HG03378 (cell line): ENCODE measurements around the gene MTG1.
"Not testable (repeated sequence)": the region's sequence is repeated elsewhere in the genome, so short reads cannot be mapped to it uniquely, and the experiment has no call there.

Source experiments
- ATAC-seq: cut with Tn5 transposase; IDR thresholded peaks from one replicate; pipeline ENCODE4 v1.9.1; 2021; ENCODE audit warnings: mild to moderate bottlenecking, moderate library complexity; ENCODE audit not compliant: unreplicated experiment

MTG1 gene

DNA sequence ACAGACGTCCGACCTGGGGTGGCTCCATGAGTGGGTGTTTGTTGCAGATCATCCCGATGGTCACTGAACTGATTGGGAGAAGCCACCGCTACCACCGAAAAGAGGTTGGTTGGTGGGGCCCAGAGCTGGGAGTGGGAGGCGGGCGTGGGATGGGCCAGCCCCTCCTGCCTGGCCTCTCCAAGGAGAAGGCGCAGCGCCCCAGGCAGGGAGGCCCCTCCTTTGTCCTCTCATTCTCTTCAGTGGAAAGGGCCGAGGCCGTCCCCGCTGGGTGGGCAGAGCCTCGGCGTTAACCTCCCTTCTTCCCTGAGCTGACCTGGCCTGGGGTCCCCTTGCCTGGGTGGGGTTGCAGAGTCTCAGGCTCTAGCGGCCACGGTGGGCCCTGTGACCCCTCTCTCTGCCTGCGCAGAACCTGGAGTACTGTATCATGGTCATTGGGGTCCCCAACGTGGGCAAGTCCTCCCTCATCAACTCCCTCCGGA, 5.2 kb downstream of the MTG1 start:
- no peak for ATAC-seq

DNA sequence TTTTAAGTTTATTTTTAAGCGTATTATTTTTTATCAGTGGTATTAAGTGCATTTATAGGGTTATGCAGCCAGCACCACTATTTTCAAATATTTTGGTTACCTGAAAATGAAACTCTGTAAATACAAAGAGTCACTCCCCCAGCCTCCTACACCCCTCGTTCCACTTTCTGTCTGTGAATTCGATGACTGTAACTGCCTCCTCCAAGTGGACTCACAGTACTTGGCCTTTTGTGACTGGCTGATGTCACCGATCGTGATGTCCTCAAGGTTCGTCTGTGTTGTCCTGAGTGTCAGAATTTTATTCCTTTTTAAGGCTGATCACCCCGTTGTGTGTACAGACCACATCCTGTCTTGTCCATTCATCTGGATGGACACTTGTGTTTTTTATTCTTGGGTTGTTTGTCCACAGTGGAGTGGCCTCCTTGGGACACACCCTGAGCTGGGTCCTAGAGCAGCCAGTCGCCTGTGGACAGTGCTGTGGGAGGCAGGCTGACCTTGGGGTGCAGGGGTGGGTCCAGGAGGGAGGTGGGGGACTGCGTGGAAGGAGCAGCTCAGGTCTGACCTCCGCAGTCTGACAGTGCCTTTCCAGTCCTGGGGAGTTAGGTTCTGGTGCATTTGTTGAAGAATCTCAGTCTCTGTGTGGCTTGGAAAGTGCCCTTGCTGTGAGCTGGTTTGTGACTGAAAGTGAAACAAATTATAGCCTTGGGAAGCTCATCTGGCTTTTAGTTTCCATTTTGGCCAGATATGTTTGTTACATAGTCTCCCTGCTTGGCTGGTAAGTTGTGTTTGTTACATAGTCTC, 6.9 kb downstream of the MTG1 start:
- peak; percentile 58 for ATAC-seq

GRCh38 chr10:133401500-133401899, 7.5 kb downstream of the MTG1 start:
- no peak for ATAC-seq

- ATAC-seq = no peak
These were observed 8.2 kb downstream of the MTG1 start for GRCh38 chr10:133401981-133402725.

GRCh38 chr10:133403359-133403758, 9.4 kb downstream of the MTG1 start:
- no peak for ATAC-seq

GRCh38 chr10:133403784-133404183, 9.8 kb downstream of the MTG1 start:
- no peak for ATAC-seq

GRCh38 chr10:133405272-133405671, 11.3 kb downstream of the MTG1 start:
- ATAC-seq = no peak

DNA sequence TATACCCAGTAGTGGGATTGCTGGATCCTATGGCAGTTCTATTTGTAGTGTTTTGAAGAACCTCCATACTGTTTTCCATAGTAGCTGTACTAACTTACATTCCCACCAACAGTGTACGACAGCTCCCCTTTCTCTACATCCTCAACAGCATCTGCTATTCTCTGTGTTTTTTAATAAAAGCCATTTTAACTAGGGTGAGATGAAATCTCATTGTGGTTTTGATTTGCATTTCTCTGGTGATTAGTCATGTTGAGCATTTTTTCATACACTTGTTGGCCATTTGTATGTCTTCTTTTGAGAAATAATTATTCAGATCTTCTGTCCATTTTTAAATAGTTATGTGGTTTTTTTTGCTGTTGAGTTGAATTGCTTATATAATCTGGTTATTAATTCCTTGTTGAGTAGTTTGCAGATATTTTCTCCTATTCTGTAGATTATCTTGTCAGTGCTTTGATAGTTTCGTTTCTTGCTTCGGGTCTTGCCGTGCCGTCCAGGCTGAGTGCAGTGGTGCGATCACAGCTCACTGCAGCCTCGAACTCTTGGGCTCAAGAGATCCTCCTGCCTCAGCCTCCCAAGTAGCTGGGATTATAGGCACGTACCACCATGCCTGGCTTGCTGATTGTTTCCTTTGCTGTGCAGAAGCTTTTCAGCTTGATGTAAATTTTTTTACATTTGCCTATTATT, 12.0 kb downstream of the MTG1 start:
- peak; percentile 49 for ATAC-seq

DNA sequence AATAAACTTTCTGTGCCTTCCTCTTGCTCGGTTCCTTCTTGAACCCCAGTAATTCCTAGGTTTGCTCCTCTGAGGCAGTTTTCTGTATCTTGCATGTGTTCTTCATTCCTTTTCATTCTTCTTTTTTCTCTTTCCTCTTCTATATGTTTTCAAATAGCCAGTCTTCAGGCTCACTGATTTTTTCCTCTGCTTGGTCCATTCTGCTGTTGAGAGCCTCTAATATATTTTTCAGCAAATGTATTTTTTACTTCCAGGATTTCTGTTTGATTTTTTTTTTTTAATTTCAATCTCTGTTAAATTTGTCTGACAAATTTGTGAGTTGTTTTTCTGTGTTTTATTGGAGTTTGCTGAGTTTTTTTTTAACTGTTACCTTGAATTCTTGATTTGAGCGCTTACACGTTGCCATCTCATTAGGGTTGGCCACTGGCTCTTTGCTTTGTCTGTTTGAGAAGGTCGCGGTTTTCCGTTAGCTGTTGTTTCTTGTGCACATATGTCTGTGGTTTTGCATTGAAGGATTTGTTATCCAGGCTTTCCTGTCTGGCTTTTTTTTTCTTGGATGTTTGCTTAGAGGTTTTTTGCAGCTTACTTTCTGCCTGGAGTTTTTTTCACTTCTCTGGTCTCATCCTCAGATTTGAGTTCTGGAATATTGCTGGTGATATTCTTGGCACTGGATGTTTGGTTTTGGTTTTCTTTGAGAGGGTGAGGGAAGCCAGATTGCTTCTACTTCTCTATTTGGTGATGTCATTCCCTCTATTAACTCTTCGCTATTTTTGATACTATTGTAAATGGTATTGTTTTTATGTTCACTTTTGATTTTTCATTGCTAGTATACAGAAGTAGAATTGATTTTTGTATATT, 17.8 kb downstream of the MTG1 start:
- no peak for ATAC-seq

GRCh38 chr10:133412381-133412711, 18.4 kb downstream of the MTG1 start:
- ATAC-seq = no peak

DNA sequence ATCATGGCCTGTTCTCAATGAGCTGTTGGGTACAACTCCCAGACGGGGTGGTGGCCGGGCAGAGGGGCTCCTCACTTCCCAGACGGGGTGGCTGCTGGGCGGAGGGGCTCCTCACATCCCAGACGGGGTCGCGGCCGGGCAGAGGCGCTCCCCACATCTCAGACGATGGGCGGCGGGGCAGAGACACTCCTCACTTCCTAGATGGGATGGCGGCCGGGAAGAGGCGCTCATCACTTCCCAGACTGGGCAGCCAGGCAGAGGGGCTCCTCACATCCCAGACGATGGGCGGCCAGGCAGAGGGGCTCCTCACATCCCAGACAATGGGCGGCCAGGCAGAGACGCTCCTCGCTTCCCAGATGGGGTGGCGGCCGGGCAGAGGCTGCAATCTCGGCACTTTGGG, 20.4 kb downstream of the MTG1 start:
- not testable (repeated sequence) for ATAC-seq

DNA sequence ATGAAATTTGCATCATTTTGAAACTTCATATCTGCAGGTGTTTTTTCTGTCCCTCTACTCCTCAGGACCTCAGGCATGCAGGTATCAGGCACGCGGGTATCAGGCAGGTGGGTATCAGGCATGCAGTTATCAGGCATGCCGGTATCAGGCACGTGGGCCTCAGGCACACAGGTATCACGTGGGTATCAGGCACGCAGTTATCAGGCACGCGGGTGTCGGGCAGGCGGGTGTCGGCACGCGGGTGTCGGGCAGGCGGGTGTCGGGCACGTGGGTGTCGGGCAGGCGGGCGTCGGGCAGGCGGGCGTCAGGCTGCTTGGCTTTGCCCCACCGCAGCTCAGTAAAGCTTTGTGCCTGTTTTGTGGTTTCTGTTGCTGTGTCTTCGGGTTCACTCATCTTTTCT, 21.8 kb downstream of the MTG1 start:
- no peak for ATAC-seq

GRCh38 chr10:133418289-133418993, 24.5 kb downstream of the MTG1 start:
- ATAC-seq = no peak

DNA sequence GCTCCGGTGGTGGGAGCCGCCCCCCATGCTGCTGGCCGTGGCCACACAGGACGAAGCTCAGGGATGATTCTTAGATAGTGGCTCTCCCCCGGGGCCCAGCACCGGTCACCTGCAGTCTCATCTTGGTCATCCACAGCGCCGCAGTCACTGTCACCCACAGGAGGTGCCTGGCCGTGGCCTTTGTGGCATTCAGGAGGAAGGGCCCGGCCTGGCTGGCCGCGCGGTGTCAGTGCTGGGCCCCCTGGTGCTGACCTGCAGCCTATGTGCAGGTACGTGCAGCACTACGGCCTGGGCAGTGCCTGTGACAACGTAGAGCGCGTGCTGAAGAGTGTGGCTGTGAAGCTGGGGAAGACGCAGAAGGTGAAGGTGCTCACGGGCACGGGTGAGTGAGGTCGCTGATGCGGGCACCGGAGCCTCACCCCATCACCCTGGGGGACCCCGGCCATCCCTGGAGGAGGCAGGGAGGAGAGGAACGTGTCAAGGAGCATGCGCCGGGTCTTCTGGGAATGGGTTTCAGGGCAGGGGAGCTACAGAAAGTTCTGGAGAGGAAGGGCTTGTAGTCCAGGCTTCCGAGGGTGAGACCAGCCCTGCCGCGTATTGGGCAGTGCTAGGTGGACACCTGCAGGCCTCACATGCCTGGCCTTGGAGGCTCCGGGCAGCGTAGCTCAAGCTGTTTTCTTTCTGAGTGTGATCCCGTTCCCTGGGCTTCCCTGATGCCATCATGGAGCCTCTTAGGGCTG, 25.4 kb downstream of the MTG1 start:
- no peak for ATAC-seq

GRCh38 chr10:133420028-133420427, 26.1 kb downstream of the MTG1 start:
- ATAC-seq = no peak

DNA sequence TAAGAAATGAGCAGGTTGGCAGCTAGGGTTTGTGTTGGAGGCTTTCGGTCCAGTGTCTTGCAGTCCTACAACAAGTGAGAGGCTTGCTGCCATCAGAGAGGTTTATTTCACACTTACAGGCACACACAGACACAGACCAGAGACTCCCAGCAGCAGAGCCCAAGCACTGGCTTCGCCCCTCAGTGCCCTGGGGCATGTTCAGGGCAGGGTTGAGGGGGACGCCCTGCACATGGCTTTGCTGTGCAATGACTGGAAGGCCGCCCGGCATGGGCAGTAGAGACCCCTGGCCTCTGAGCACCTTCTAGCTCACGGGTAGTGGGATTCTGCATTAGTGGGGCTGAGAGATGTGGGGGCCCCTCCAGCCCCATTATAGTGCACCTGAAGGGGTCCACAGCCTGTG, 26.6 kb downstream of the MTG1 start:
- ATAC-seq = no peak

DNA sequence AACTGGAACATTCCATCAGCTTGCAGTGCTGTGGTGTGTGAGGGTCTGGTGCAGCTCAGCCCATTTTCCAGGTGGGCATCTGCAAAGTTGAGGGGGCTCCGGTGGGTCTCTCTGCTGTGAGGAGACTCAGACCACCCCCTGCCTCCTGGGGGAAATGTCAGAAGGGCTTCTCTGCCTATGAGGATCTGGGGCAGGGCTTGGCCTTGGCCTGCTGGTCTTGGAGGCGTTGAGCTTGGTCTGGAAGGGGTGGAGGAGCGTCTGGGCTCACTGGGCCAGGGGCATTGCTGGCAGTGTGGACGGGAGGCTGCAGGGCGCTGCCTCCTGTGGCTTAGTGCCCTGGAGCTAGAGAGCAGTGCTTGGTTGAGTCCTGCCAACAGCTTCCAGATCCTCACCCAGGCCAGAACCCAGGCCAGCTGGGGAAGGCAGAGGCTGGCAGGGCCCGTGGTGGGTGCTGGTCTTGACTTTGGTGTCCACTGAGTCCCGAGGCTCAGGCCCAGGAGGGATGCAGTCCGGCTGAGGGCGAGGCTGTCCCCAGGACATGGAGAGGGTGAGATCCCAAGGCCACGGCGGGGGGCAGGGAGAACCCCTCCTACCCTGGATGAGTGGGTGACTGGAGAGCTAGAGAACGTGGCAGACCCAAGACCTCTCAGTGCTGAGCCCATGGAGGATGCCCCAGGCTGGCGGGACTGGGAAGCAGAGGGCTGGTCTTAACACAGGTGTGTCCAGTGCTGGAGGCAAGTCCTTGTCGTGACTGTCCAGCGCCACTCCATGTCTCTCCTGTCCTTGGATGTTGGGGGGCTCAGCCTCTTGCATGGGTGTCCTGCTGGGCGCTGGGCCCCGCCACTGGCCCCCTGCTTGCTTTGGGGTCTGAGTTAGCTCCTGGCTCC, 27.6 kb downstream of the MTG1 start:
- no peak for ATAC-seq

- ATAC-seq = no peak
These were observed 28.4 kb downstream of the MTG1 start for GRCh38 chr10:133422223-133422806.
